Measurements from ENCODE around the gene GREB1.
A peak's percentile ranks its signal among the peaks of the same experiment; 100 is the strongest.

The GREB1 gene

DNA sequence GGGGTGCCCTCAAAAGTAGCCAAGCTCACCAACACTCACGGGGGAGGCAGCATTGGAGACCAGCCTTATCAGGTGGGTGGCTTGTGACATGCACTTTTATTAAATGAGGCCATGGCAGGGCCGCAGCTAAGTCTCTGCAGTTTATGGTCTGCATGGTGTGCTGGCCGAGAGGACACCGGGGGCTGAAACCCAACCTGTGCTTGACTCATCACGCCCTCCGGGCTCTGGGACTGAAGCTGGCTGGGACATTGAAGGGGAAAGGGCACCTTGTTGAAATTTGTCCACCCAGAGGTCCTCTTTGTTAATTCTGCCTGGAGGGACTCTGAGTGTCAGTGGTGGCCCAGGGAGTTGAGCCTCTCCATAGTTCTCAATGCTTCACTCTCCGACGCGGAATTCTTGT is 153.9 kb downstream of the GREB1 start:
- no peak for DNase-seq

DNA sequence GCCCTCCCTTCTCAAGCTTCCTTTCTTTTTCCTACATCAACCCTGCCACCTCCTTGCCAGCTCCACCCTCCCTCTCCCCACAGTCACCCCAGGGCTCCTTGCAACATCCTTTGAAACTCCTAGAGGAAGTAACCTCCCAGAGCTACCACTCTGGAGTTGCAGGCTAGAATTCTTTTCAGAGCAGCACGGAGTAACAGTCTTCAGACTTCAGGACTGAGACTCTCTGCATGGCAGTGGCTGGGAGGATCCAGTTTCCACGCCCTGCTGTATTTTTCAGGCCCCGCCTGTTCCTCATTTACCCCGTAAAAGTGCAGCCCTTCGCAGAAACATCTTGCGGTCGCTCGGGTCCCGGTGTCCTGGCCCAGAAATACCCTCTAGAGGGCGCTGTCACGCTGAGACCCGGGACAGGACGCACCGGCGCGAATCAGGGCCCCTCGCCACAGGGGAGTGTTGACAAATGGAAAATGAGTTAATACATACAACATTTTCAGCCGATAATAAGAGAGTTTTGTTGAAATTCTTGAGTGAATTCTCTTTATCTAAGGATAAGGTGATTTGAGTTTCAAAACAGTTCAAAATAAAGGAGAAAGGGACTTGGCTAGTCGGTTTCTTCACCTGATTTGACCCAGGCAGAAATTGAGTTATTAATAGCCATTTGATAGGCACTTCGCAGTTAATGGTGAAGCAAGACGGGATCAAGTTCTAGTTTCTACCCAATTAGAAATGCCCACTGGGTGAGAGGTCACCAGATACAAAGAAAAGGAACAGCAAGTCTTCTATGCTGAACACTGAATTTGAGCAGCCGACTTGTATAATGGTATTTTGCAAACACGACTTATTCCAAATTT is 154.6 kb downstream of the GREB1 start:
- DNase-seq = peak; percentile 96

DNA sequence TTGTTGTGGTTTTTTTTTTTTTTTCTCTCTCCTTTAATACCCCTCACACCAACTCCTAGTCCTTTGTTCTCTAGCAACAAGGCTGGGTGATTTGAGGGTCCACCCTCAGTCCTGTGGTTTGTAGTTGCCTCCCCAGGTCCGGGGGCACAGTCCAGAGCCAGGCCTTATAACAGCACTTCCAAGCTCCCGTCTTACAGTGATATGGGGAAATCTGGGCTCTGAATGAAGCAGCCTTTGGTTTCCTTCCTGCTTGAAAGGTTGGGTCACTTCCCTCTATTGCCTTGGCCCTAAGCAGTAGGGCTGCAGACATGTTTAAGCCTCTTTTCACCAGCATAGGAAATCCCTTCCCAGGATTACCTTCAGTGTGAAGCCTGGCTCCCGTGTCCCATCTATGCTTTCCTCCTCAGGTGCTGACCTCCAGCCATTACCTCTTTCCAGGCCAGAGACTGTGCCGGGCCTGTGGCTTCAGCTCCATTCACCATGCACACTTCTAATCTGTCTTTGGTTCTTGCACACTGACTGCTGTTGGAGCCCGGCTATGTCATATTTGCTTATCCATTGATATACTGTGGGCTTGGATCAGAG is 157.3 kb downstream of the GREB1 start:
- DNase-seq = no peak

Measured in hematopoietic multipotent progenitor cell treated with erythropoietin and hydrocortisone succinate and interleukin-3 and kit ligand, for 6 days (in vitro differentiated cells).